EH (cell line): ENCODE data around the gene LIPT1.
"Not testable (repeated sequence)": the region's sequence is repeated elsewhere in the genome, so short reads cannot be mapped to it uniquely, and the experiment has no call there.

Experiments used
- DNase-seq: peaks from one replicate; pipeline ENCODE4 v3.0.0-alpha.2; 2015; ENCODE audit warnings: low read depth

Gene LIPT1

GRCh38 chr2:99180755-99181623, 26.2 kb downstream of the LIPT1 start, which contains the start of the genes MITD1 and MRPL30:
Gene MITD1 (minus strand): TSS chr2:99181058. CDS start chr2:99180981, 77 bp downstream.
Gene MRPL30 (plus strand): TSS chr2:99181184. CDS start chr2:99186204, 5,020 bp downstream.
- DNase-seq, result peak; percentile 96

GRCh38 chr2:99181624-99182000, 26.8 kb downstream of the LIPT1 start:
- DNase-seq, result peak; percentile 13

- DNase-seq, result no peak
These were observed 28.3 kb downstream of the LIPT1 start for GRCh38 chr2:99183025-99183424.

GRCh38 chr2:99184811-99185210, 30.0 kb downstream of the LIPT1 start:
- no peak for DNase-seq

- DNase-seq, result peak; percentile 27
These were observed 32.2 kb downstream of the LIPT1 start for GRCh38 chr2:99187011-99187410.

GRCh38 chr2:99188357-99188756, 33.6 kb downstream of the LIPT1 start:
- DNase-seq, result no peak

- DNase-seq, result no peak
These were observed 35.8 kb downstream of the LIPT1 start for GRCh38 chr2:99190548-99190947.

- DNase-seq, result not testable (repeated sequence)
These were observed 37.6 kb downstream of the LIPT1 start for GRCh38 chr2:99192364-99192763.

GRCh38 chr2:99198103-99198841, 43.5 kb downstream of the LIPT1 start:
- DNase-seq, result no peak

- DNase-seq, result no peak
These were observed 45.5 kb downstream of the LIPT1 start for GRCh38 chr2:99200076-99200800.

GRCh38 chr2:99201959-99202678, 47.4 kb downstream of the LIPT1 start:
- DNase-seq, result no peak

- no peak for DNase-seq
These were observed 50.7 kb downstream of the LIPT1 start for GRCh38 chr2:99205491-99205890.
